Measurements from ENCODE around the gene HSPA9.
A peak's percentile ranks its signal among the peaks of the same experiment; 100 is the strongest.

GRCh38 chr5:138575194-138576015, at the start of gene HSPA9:
- peak; percentile 45 for TF ChIP-seq ETV6 (CRISPR knock-in tag; IDR thresholded peaks at IDR 0.05)
- TF ChIP-seq, protein P1, sequence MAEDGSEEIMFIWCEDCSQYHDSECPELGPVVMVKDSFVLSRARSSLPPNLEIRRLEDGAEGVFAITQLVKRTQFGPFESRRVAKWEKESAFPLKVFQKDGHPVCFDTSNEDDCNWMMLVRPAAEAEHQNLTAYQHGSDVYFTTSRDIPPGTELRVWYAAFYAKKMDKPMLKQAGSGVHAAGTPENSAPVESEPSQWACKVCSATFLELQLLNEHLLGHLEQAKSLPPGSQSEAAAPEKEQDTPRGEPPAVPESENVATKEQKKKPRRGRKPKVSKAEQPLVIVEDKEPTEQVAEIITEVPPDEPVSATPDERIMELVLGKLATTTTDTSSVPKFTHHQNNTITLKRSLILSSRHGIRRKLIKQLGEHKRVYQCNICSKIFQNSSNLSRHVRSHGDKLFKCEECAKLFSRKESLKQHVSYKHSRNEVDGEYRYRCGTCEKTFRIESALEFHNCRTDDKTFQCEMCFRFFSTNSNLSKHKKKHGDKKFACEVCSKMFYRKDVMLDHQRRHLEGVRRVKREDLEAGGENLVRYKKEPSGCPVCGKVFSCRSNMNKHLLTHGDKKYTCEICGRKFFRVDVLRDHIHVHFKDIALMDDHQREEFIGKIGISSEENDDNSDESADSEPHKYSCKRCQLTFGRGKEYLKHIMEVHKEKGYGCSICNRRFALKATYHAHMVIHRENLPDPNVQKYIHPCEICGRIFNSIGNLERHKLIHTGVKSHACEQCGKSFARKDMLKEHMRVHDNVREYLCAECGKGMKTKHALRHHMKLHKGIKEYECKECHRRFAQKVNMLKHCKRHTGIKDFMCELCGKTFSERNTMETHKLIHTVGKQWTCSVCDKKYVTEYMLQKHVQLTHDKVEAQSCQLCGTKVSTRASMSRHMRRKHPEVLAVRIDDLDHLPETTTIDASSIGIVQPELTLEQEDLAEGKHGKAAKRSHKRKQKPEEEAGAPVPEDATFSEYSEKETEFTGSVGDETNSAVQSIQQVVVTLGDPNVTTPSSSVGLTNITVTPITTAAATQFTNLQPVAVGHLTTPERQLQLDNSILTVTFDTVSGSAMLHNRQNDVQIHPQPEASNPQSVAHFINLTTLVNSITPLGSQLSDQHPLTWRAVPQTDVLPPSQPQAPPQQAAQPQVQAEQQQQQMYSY (CRISPR knock-in tag; IDR thresholded peaks at IDR 0.05), result no peak
- TF ChIP-seq, protein P2, sequence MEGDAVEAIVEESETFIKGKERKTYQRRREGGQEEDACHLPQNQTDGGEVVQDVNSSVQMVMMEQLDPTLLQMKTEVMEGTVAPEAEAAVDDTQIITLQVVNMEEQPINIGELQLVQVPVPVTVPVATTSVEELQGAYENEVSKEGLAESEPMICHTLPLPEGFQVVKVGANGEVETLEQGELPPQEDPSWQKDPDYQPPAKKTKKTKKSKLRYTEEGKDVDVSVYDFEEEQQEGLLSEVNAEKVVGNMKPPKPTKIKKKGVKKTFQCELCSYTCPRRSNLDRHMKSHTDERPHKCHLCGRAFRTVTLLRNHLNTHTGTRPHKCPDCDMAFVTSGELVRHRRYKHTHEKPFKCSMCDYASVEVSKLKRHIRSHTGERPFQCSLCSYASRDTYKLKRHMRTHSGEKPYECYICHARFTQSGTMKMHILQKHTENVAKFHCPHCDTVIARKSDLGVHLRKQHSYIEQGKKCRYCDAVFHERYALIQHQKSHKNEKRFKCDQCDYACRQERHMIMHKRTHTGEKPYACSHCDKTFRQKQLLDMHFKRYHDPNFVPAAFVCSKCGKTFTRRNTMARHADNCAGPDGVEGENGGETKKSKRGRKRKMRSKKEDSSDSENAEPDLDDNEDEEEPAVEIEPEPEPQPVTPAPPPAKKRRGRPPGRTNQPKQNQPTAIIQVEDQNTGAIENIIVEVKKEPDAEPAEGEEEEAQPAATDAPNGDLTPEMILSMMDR (IDR thresholded peaks at IDR 0.05), result no peak
- no peak for TF ChIP-seq SOX15 (CRISPR knock-in tag; IDR thresholded peaks at IDR 0.05)
- no peak for TF ChIP-seq OVOL2 (CRISPR knock-in tag; IDR thresholded peaks at IDR 0.05; ENCODE audit: borderline replicate concordance)
- TF ChIP-seq PRRX2 (CRISPR knock-in tag; IDR thresholded peaks at IDR 0.05), result peak; percentile 14; the same call in 1 of the 2 replicates
- no peak for TF ChIP-seq ATF6 (CRISPR knock-in tag; IDR thresholded peaks at IDR 0.05)
- TF ChIP-seq, protein P3, sequence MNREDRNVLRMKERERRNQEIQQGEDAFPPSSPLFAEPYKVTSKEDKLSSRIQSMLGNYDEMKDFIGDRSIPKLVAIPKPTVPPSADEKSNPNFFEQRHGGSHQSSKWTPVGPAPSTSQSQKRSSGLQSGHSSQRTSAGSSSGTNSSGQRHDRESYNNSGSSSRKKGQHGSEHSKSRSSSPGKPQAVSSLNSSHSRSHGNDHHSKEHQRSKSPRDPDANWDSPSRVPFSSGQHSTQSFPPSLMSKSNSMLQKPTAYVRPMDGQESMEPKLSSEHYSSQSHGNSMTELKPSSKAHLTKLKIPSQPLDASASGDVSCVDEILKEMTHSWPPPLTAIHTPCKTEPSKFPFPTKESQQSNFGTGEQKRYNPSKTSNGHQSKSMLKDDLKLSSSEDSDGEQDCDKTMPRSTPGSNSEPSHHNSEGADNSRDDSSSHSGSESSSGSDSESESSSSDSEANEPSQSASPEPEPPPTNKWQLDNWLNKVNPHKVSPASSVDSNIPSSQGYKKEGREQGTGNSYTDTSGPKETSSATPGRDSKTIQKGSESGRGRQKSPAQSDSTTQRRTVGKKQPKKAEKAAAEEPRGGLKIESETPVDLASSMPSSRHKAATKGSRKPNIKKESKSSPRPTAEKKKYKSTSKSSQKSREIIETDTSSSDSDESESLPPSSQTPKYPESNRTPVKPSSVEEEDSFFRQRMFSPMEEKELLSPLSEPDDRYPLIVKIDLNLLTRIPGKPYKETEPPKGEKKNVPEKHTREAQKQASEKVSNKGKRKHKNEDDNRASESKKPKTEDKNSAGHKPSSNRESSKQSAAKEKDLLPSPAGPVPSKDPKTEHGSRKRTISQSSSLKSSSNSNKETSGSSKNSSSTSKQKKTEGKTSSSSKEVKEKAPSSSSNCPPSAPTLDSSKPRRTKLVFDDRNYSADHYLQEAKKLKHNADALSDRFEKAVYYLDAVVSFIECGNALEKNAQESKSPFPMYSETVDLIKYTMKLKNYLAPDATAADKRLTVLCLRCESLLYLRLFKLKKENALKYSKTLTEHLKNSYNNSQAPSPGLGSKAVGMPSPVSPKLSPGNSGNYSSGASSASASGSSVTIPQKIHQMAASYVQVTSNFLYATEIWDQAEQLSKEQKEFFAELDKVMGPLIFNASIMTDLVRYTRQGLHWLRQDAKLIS (CRISPR knock-in tag; IDR thresholded peaks at IDR 0.05; ENCODE audit: borderline replicate concordance), result peak; percentile 27; the same call in 1 of the 2 replicates
- TF ChIP-seq CBFB (CRISPR knock-in tag; IDR thresholded peaks at IDR 0.05; ENCODE audit: low read depth), result no peak; the same call in 1 of the 2 replicates
- TF ChIP-seq GRHL2 (CRISPR knock-in tag; IDR thresholded peaks at IDR 0.05; ENCODE audit: insufficient replicate concordance, severe bottlenecking), result no peak
- TF ChIP-seq, protein P4, sequence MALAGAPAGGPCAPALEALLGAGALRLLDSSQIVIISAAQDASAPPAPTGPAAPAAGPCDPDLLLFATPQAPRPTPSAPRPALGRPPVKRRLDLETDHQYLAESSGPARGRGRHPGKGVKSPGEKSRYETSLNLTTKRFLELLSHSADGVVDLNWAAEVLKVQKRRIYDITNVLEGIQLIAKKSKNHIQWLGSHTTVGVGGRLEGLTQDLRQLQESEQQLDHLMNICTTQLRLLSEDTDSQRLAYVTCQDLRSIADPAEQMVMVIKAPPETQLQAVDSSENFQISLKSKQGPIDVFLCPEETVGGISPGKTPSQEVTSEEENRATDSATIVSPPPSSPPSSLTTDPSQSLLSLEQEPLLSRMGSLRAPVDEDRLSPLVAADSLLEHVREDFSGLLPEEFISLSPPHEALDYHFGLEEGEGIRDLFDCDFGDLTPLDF (CRISPR knock-in tag; IDR thresholded peaks at IDR 0.05), result no peak
- no peak for TF ChIP-seq ZNF121 (CRISPR knock-in tag; IDR thresholded peaks at IDR 0.05)

Data from WTC11 (cell line).